Lung microvascular endothelial cell (primary cell): ENCODE results near the gene SRSF3. TPM values are rescaled to one million over a fixed set of nuclear protein-coding genes. Genes with fewer than 3 reads are reported as not detected.
"Not testable (repeated sequence)": the region's sequence is repeated elsewhere in the genome, so short reads cannot be mapped to it uniquely, and the experiment has no call there.

Experiments
- DNase-seq, 2 donors: peaks; one replicate each; pipeline versions ENCODE4 v3.0.0 to v3.0.0-alpha.2; 2010; ENCODE audit warnings: low read depth in 2 of 2
- total RNA-seq: library from RNA; depleted of rRNA; stranded (reverse); fragments of >200 nt; gene quantifications from 2 replicates; pipeline ENCODE4 v1.2.1, GENCODE V29; 2014

The SRSF3 gene
- total RNA-seq, 1 donor from 2014 or later = 191 TPM

- no peak for DNase-seq
These were observed 19.5 kb upstream of the SRSF3 start for GRCh38 chr6:36574679-36575078.

GRCh38 chr6:36576578-36576977 is 17.6 kb upstream of the SRSF3 start:
- DNase-seq = no peak

GRCh38 chr6:36577301-36577700 is 16.9 kb upstream of the SRSF3 start:
- no peak for DNase-seq

GRCh38 chr6:36578030-36578429 is 16.1 kb upstream of the SRSF3 start:
- DNase-seq = no peak

GRCh38 chr6:36578431-36578830 is 15.7 kb upstream of the SRSF3 start:
- DNase-seq = no peak

- DNase-seq = no peak
These were observed 14.0 kb upstream of the SRSF3 start for GRCh38 chr6:36580184-36580526.

- no peak for DNase-seq
These were observed 12.4 kb upstream of the SRSF3 start for GRCh38 chr6:36581716-36582115.

- DNase-seq = no peak
These were observed 7.6 kb upstream of the SRSF3 start for GRCh38 chr6:36586606-36587005.

GRCh38 chr6:36589025-36589400 is 5.1 kb upstream of the SRSF3 start:
- not testable (repeated sequence) for DNase-seq

- DNase-seq = peak; percentile 45 to 71
These were observed 3.9 kb upstream of the SRSF3 start for GRCh38 chr6:36590237-36590636.

GRCh38 chr6:36592221-36592655 is 1.9 kb upstream of the SRSF3 start:
- DNase-seq = no peak

- DNase-seq = peak in 1 of 2 donors; percentile 43
These were observed 563 bp upstream of the SRSF3 start for GRCh38 chr6:36593569-36594028.

GRCh38 chr6:36594816-36595643 is 868 bp downstream of the SRSF3 start:
- peak; percentile 68 to 72 for DNase-seq

GRCh38 chr6:36596356-36596755 is 2.2 kb downstream of the SRSF3 start:
- peak in 1 of 2 donors; percentile 49 for DNase-seq

- DNase-seq = no peak
These were observed 3.6 kb downstream of the SRSF3 start for GRCh38 chr6:36597775-36598174.

GRCh38 chr6:36598326-36598725 is 4.2 kb downstream of the SRSF3 start:
- DNase-seq = no peak

- no peak for DNase-seq
These were observed 4.7 kb downstream of the SRSF3 start for GRCh38 chr6:36598739-36599318.

- peak; percentile 32 to 36 for DNase-seq
These were observed 5.6 kb downstream of the SRSF3 start for GRCh38 chr6:36599791-36600209.

GRCh38 chr6:36600564-36601146 is 6.5 kb downstream of the SRSF3 start:
- no peak for DNase-seq

- DNase-seq = not testable (repeated sequence)
These were observed 7.7 kb downstream of the SRSF3 start for GRCh38 chr6:36601818-36602217.

- DNase-seq = no peak
These were observed 9.3 kb downstream of the SRSF3 start for GRCh38 chr6:36603222-36604089.
